ENCODE results near the gene CCR6.

GRCh38 chr6:167129159-167129558 lies 6.3 kb downstream of the CCR6 start:
- TF ChIP-seq POLR2AphosphoS5 (IDR thresholded peaks at IDR 0.05; ENCODE audit: low read depth): no peak
- no peak for TF ChIP-seq GABPA (IDR thresholded peaks at IDR 0.05; ENCODE audit: low read depth)
- no peak for TF ChIP-seq CTCF (IDR thresholded peaks at IDR 0.05; ENCODE audit: insufficient read depth, low read length)
- no peak for TF ChIP-seq REST (IDR thresholded peaks at IDR 0.05; ENCODE audit: insufficient replicate concordance, low read depth)
- TF ChIP-seq SPI1 (IDR thresholded peaks at IDR 0.05; ENCODE audit: borderline replicate concordance, low read depth): no peak
